Panc1 (cell line): ENCODE results near the gene SLC30A3. TPM values are rescaled to one million over a fixed set of nuclear protein-coding genes. Genes with fewer than 3 reads are reported as not detected.

Experiments used
- ATAC-seq: fragments of 200-7000 bp; cut with Tn5 transposase; 2 replicates; pipeline ENCODE4 v1.9.1; 2020; ENCODE audit warnings: mild to moderate bottlenecking, moderate library complexity
- BruUV-seq: library from RNA; stranded (reverse); fragments of 400-500 nt; replicated peaks from 2 replicates; lab custom pipeline; 2021; lab: Mats Ljungman, UMichigan
- CTCF ChIA-PET: fragments of 300-600 bp; sonication (Branson Sonifier 250); formaldehyde crosslinking; loops from one replicate; lab custom pipeline; 2022; ENCODE audit warnings: antibody characterized with exemption; lab: Charles Lee
- POLR2A ChIA-PET: fragments of 300-600 bp; sonication (Branson Sonifier 250); formaldehyde crosslinking; loops from one replicate; lab custom pipeline; 2022; ENCODE audit warnings: antibody characterized with exemption; lab: Charles Lee
- DNase-seq: peaks from one replicate; pipeline ENCODE4 v3.0.0-alpha.2; 2010; ENCODE audit warnings: low read depth, low spot score
- H3K27ac ChIP-seq: 2 replicates; pipeline ENCODE4 v1.5.1; 2011; ENCODE audit warnings: mild to moderate bottlenecking, low read length, inconsistent platforms
- H3K27me3 ChIP-seq: fragments of 200-500 bp; sonication (Bioruptor generic); 2 replicates; pipeline ENCODE4 v1.6.0; 2014; ENCODE audit warnings: low read length, inconsistent platforms; ENCODE audit not compliant: control insufficient read depth, insufficient read depth
- H3K36me3 ChIP-seq: fragments of 200-500 bp; sonication (Bioruptor generic); 2 replicates; pipeline ENCODE4 v1.5.1; 2014; ENCODE audit warnings: inconsistent platforms, mild to moderate bottlenecking, low read length, moderate library complexity; ENCODE audit not compliant: control insufficient read depth, insufficient read depth
- H3K4me1 ChIP-seq: 2 replicates; pipeline ENCODE4 v1.5.1; 2011; ENCODE audit warnings: inconsistent platforms, mild to moderate bottlenecking, low read length, moderate library complexity; ENCODE audit not compliant: control insufficient read depth, insufficient read depth
- H3K4me3 ChIP-seq, 2 experiments: 2 replicates each; pipeline ENCODE4 v1.5.1; 2011 to 2012; ENCODE audit warnings: low read depth in 2 of 2, low read length in 2 of 2, mild to moderate bottlenecking in 2 of 2, inconsistent platforms in 1 of 2, moderate library complexity in 1 of 2
- H3K9me3 ChIP-seq: fragments of 200-500 bp; sonication (Bioruptor generic); 2 replicates; pipeline ENCODE4 v1.5.1; 2014; ENCODE audit warnings: low read depth, mild to moderate bottlenecking, inconsistent platforms, low read length, moderate library complexity; ENCODE audit not compliant: control insufficient read depth, insufficient read depth
- CTCF ChIP-seq: fragments of 450-650 bp; IDR thresholded peaks from 2 replicates; pipeline ENCODE4 v1.5.1; 2017; ENCODE audit warnings: mild to moderate bottlenecking
- POLR2AphosphoS5 ChIP-seq: IDR thresholded peaks from 2 replicates; pipeline ENCODE4 v1.6.1; 2012; ENCODE audit warnings: mild to moderate bottlenecking, low read depth, low read length, moderate library complexity
- SIN3A ChIP-seq: IDR thresholded peaks from 2 replicates; pipeline ENCODE4 v1.6.1; 2012; ENCODE audit warnings: low read depth, mild to moderate bottlenecking, low read length, moderate library complexity, borderline replicate concordance; ENCODE audit not compliant: insufficient read depth
- TCF7L2 ChIP-seq: IDR thresholded peaks from 2 replicates; pipeline ENCODE4 v1.6.1; 2011; ENCODE audit warnings: mild to moderate bottlenecking, low read depth, low read length, inconsistent platforms
- in situ Hi-C: cut with HindIII; loops from 2 replicates; pipeline ENCODE4 v1.10.0; 2016; ENCODE audit warnings: low sequenced_read_pairs, low pct_unique_long_range_greater_than_20kb
- intact Hi-C: fragments of 100-400 bp; cut with micrococcal nuclease; formaldehyde crosslinking; loops from one replicate; pipeline ENCODE4 v1.10.0; 2022; ENCODE audit not compliant: unreplicated experiment
- total RNA-seq: library from RNA; stranded (reverse); gene quantifications from one replicate; pipeline ENCODE4 v1.2.1, GENCODE V29; 2021; ENCODE audit not compliant: unreplicated experiment
- TF ChIP-seq, protein P1 (sequence below), 2 experiments: IDR thresholded peaks; 2 replicates each; pipeline ENCODE4 v1.6.1; 2011 to 2012; ENCODE audit warnings: low read depth in 2 of 2, control low read depth in 1 of 2, low read length in 1 of 2, mild to moderate bottlenecking in 1 of 2, moderate library complexity in 1 of 2; ENCODE audit not compliant: insufficient read depth in 1 of 2

Gene SLC30A3
- total RNA-seq, 1 experiment from 2014 or later: 0.59 TPM

DNA sequence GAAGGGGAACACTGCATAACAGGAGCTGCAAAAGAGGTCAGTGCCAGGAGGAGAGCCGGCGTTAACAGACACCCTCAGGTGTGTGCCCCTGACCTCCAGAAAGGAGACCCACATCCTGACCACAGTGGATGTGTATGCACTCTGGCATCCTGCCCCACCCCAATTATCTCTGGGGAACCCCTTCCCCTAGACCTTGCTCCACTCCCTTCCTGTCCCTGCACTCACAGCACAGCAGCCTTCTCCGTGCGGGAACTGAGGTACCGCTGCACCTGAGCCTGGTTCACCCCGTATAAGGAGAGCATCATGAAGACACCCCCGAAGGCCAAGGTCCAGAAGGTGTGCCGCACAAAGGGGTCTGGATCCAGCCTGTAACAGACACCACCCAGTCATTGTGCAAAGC is 58.3 kb downstream of the SLC30A3 start:
- intact Hi-C loops: no loop called here
- TF ChIP-seq TCF7L2: no peak
- TF ChIP-seq, protein P1, sequence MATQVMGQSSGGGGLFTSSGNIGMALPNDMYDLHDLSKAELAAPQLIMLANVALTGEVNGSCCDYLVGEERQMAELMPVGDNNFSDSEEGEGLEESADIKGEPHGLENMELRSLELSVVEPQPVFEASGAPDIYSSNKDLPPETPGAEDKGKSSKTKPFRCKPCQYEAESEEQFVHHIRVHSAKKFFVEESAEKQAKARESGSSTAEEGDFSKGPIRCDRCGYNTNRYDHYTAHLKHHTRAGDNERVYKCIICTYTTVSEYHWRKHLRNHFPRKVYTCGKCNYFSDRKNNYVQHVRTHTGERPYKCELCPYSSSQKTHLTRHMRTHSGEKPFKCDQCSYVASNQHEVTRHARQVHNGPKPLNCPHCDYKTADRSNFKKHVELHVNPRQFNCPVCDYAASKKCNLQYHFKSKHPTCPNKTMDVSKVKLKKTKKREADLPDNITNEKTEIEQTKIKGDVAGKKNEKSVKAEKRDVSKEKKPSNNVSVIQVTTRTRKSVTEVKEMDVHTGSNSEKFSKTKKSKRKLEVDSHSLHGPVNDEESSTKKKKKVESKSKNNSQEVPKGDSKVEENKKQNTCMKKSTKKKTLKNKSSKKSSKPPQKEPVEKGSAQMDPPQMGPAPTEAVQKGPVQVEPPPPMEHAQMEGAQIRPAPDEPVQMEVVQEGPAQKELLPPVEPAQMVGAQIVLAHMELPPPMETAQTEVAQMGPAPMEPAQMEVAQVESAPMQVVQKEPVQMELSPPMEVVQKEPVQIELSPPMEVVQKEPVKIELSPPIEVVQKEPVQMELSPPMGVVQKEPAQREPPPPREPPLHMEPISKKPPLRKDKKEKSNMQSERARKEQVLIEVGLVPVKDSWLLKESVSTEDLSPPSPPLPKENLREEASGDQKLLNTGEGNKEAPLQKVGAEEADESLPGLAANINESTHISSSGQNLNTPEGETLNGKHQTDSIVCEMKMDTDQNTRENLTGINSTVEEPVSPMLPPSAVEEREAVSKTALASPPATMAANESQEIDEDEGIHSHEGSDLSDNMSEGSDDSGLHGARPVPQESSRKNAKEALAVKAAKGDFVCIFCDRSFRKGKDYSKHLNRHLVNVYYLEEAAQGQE (IDR thresholded peaks at IDR 0.05; ENCODE audit: insufficient read depth in 1 of 2, low read depth in 2 of 2, low read length in 1 of 2): no peak
- no peak for TF ChIP-seq POLR2AphosphoS5
- TF ChIP-seq CTCF: no peak
- TF ChIP-seq SIN3A: no peak
- H3K9me3 ChIP-seq: no peaks in the 10 kb centered on the region
- H3K4me1 ChIP-seq: no peaks in the 10 kb centered on the region
- ChIA-PET CTCF (no interaction called here), POLR2A (no interaction called here)
- ATAC-seq (no peak), DNase-seq (no peak)
- no peaks in the 10 kb centered on the region for H3K27me3 ChIP-seq
- no peak overlapping the region for H3K27ac ChIP-seq
- BruUV-seq: no TSS peak
- H3K4me3 ChIP-seq: no peak overlapping the region
- peaks cover 5% of the 10 kb centered on the region for H3K36me3 ChIP-seq
- in situ Hi-C loops: no loop called here

GRCh38 chr2:27203741-27204140 is 59.1 kb downstream of the SLC30A3 start:
- ATAC-seq (no peak), DNase-seq (no peak)
- in situ Hi-C loops: no loop called here
- Histone ChIP-seq H3K27me3 (no peaks in the 10 kb centered on the region), H3K4me3 (no peak overlapping the region), H3K27ac (no peak overlapping the region), H3K36me3 (peaks cover 5% of the 10 kb centered on the region), H3K9me3 (no peaks in the 10 kb centered on the region), H3K4me1 (no peaks in the 10 kb centered on the region)
- intact Hi-C loops: no loop called here
- CTCF ChIA-PET: no interaction called here
- no TSS peak for BruUV-seq
- POLR2A ChIA-PET: no interaction called here
- TF ChIP-seq, protein P1 (IDR thresholded peaks at IDR 0.05; ENCODE audit: insufficient read depth in 1 of 2, low read depth in 2 of 2, low read length in 1 of 2): no peak
- TF ChIP-seq CTCF (no peak), SIN3A (no peak), TCF7L2 (no peak), POLR2AphosphoS5 (no peak)

Other genes with a start within 250 kb of the SLC30A3 start
- 77.8 TPM for gene TMEM214, start 230.1 kb downstream of the SLC30A3 start, total RNA-seq
- 55.6 TPM for gene AGBL5, start 211.4 kb downstream of the SLC30A3 start, total RNA-seq
- 219 TPM for gene OST4, start 191.4 kb downstream of the SLC30A3 start, total RNA-seq
- 0.31 TPM for gene EMILIN1, start 184.4 kb downstream of the SLC30A3 start, total RNA-seq
- gene KHK, start 176.3 kb downstream of the SLC30A3 start, total RNA-seq: 1.5 TPM
- 10.1 TPM for gene CGREF1, start 143.9 kb downstream of the SLC30A3 start, total RNA-seq
- gene ABHD1, start 139.2 kb downstream of the SLC30A3 start, total RNA-seq: 0.46 TPM
- gene PREB, start 128.4 kb downstream of the SLC30A3 start, total RNA-seq: 60.9 TPM
- not detected for gene PRR30, start 123.6 kb downstream of the SLC30A3 start, total RNA-seq
- gene TCF23, start 114.0 kb downstream of the SLC30A3 start, total RNA-seq: 0.03 TPM
- 111 TPM for gene ATRAID, start 51.0 kb downstream of the SLC30A3 start, total RNA-seq
- gene SLC5A6, start 50.8 kb downstream of the SLC30A3 start, total RNA-seq: 74.5 TPM
- gene CAD, start 45.7 kb downstream of the SLC30A3 start, total RNA-seq: 76.7 TPM
- not detected for gene DNAJC5G, start 12.4 kb upstream of the SLC30A3 start, total RNA-seq
- gene TRIM54, start 19.4 kb upstream of the SLC30A3 start, total RNA-seq: 0.21 TPM
- 4.4 TPM for gene UCN, start 45.4 kb upstream of the SLC30A3 start, total RNA-seq
- gene MPV17, start 60.0 kb upstream of the SLC30A3 start, total RNA-seq: 89.5 TPM
- 77.7 TPM for gene GTF3C2, start 93.7 kb upstream of the SLC30A3 start, total RNA-seq
- 57.2 TPM for gene EIF2B4, start 107.3 kb upstream of the SLC30A3 start, total RNA-seq
- 116 TPM for gene SNX17, start 107.6 kb upstream of the SLC30A3 start, total RNA-seq
- gene ZNF513, start 117.7 kb upstream of the SLC30A3 start, total RNA-seq: 25.3 TPM
- gene PPM1G, start 146.5 kb upstream of the SLC30A3 start, total RNA-seq: 115 TPM
- gene NRBP1, start 165.6 kb upstream of the SLC30A3 start, total RNA-seq: 103 TPM
- 1.9 TPM for gene KRTCAP3, start 179.3 kb upstream of the SLC30A3 start, total RNA-seq
- gene IFT172, start 226.7 kb upstream of the SLC30A3 start, total RNA-seq: 16.7 TPM
- gene FNDC4, start 232.2 kb upstream of the SLC30A3 start, total RNA-seq: 1.3 TPM
- 0.33 TPM for gene GCKR, start 233.8 kb upstream of the SLC30A3 start, total RNA-seq